ENCODE data around the gene HACE1.

DNA sequence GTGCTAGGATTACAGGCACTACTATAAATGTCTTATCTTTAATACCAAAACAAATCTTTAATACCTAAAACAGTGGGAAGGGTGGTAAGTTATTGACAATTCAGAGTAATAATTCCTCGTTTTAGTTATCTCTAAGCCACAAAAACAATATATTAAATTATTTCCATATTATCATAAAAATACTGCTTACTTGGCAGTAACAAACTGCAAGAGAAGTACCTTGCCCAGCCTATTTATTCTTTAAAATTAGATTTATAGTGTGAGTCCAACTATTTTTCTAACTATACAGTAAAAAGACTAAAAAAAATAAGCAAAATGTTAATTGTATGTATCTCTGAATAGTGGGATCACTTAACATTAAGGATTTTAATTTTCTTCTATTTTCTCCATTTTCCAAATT lies 123.2 kb downstream of the HACE1 start:
- TF ChIP-seq, protein P1, sequence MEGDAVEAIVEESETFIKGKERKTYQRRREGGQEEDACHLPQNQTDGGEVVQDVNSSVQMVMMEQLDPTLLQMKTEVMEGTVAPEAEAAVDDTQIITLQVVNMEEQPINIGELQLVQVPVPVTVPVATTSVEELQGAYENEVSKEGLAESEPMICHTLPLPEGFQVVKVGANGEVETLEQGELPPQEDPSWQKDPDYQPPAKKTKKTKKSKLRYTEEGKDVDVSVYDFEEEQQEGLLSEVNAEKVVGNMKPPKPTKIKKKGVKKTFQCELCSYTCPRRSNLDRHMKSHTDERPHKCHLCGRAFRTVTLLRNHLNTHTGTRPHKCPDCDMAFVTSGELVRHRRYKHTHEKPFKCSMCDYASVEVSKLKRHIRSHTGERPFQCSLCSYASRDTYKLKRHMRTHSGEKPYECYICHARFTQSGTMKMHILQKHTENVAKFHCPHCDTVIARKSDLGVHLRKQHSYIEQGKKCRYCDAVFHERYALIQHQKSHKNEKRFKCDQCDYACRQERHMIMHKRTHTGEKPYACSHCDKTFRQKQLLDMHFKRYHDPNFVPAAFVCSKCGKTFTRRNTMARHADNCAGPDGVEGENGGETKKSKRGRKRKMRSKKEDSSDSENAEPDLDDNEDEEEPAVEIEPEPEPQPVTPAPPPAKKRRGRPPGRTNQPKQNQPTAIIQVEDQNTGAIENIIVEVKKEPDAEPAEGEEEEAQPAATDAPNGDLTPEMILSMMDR (IDR thresholded peaks at IDR 0.05; ENCODE audit: low read depth, low read length, poor library complexity, severe bottlenecking), result no peak
- TF ChIP-seq EZH2phosphoT487 (IDR thresholded peaks at IDR 0.05; ENCODE audit: borderline replicate concordance, low read length), result no peak
